ENCODE measurements around the gene ZNF638.
A peak's percentile ranks its signal among the peaks of the same experiment; 100 is the strongest.
"Not testable (repeated sequence)": the region's sequence is repeated elsewhere in the genome, so short reads cannot be mapped to it uniquely, and the experiment has no call there.

ZNF638 gene

GRCh38 chr2:71417300-71418202 lies 86.0 kb downstream of the ZNF638 start:
- DNase-seq = no peak

- no peak for DNase-seq
Observed at GRCh38 chr2:71419145-71419544, 87.6 kb downstream of the ZNF638 start.

- no peak for DNase-seq
Observed at GRCh38 chr2:71419976-71420375, 88.4 kb downstream of the ZNF638 start.

- DNase-seq = no peak
Observed at GRCh38 chr2:71422786-71423185, 91.2 kb downstream of the ZNF638 start.

- DNase-seq = no peak
Observed at GRCh38 chr2:71423817-71424420, 92.3 kb downstream of the ZNF638 start.

GRCh38 chr2:71426721-71427120 lies 95.1 kb downstream of the ZNF638 start:
- no peak for DNase-seq

GRCh38 chr2:71428472-71429383 lies 97.1 kb downstream of the ZNF638 start:
- no peak for DNase-seq

- not testable (repeated sequence) for DNase-seq
Observed at GRCh38 chr2:71445142-71445541, 113.6 kb downstream of the ZNF638 start.

GRCh38 chr2:71446505-71446904 lies 114.9 kb downstream of the ZNF638 start:
- no peak for DNase-seq

GRCh38 chr2:71449343-71449742 lies 117.8 kb downstream of the ZNF638 start:
- no peak for DNase-seq

- no peak for DNase-seq
Observed at GRCh38 chr2:71451705-71452104, 120.1 kb downstream of the ZNF638 start.

- DNase-seq = no peak
Observed at GRCh38 chr2:71452565-71452964, 121.0 kb downstream of the ZNF638 start.

GRCh38 chr2:71453404-71454220 lies 122.0 kb downstream of the ZNF638 start, which contains the start of gene DYSF:
Gene DYSF, plus strand, starts transcription at chr2:71453561.
- peak; percentile 29 for DNase-seq

GRCh38 chr2:71454221-71455010 lies 122.8 kb downstream of the ZNF638 start:
- DNase-seq = no peak

GRCh38 chr2:71455011-71455740 lies 123.6 kb downstream of the ZNF638 start:
- DNase-seq = no peak

GRCh38 chr2:71455741-71456569 lies 124.4 kb downstream of the ZNF638 start:
- no peak for DNase-seq

GRCh38 chr2:71456617-71457016 lies 125.0 kb downstream of the ZNF638 start:
- no peak for DNase-seq

- DNase-seq = no peak
Observed at GRCh38 chr2:71457123-71457915, 125.7 kb downstream of the ZNF638 start.

- DNase-seq = no peak
Observed at GRCh38 chr2:71457923-71458322, 126.3 kb downstream of the ZNF638 start.
